ENCODE results near the gene FBXO27.
"Not testable (repeated sequence)": the region's sequence is repeated elsewhere in the genome, so short reads cannot be mapped to it uniquely, and the experiment has no call there.

Gene FBXO27

DNA sequence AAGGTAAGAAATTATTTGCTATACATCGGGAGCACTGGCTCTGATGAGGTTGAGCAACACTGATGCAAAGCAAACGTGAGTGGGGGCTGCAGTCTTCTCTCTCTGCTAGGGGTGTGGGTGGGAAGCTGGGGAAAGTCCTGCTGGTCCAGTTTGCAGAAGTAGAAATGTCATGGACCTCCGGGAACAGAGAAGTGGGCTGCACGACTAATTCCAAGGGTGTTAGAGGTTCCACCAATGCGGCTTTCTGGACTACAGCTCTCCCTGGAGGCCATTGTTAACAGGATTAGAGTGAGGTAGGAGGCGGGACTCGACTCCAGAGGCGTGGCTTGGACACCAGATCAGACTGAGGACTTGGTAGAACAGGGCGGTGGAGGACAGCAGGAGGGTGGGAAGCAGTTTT is 5.7 kb upstream of the FBXO27 start:
- DNase-seq (ENCODE audit: low spot score): peak; percentile 80

DNA sequence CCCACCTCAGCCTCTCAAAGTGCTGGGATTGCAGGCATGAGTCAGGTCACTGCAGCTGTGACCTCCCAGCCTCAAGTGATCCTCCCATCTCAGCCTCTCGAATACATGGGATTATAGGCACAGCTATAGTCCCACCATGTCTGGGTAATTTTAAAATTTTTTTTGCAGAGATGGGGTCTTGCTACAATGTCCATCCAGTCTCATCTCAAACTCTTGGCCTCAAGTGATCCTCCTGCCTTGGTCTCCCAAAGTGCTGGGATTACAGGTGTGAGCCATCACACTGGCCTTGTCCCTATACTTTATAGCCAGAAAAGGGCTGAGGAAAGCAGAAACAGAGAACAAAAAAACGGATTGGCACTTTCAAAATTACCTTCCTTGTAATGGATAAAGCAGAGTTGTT is 4.8 kb upstream of the FBXO27 start:
- DNase-seq (ENCODE audit: low spot score): no peak

DNA sequence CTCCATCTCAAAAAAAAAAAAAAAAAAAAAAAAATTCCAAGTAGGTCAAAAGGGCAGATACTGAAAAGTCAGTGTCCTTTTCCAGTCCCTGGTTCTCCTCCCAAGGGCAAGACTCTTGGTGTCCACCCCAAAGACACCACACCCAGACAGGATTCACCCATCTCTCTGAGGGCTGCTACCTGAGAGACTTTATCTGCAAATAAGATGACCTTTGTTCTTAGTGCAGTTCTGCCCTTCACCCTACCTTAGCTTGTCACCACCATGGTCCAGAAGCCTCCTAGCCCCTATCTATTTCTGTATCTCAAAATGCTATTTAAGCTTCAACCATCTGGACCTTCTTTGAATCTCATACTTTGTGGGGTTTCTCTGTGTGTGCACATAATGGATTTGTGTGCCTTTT is 4.2 kb upstream of the FBXO27 start:
- no peak for DNase-seq (ENCODE audit: low spot score)

DNA sequence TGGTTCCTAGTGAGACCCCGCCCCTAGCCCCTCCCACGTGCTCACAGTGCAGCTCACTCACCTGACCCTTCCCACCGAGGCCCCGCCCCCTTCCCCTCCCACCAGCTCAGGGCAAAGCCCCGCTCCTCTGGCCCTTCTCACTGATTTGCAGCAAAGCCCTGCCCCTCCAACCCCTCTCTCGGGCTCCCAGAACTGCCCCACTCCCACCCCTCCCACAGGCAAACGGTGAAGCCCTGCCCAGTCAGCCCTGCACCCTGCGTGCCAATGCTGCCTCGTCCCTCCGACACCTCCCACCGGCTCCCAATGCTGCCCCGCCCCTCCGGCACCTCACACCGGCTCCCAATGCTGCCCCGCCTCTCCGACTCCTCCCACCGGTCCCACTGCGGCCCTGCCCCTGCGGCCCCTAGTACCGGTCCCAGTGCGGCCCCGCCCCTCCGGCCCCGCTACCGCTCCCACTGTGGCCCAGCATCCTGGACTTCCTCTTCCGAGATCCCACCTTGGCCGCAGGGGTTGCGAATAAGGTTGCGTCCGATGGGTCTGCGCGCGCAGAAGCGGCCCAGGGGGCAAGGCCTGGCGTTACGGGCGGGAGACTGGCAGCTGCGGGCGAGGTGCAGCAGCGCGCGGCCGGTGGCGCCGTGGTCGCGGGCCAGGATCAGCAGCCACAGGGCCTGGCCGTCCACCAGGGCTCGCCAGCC is 834 bp downstream of the FBXO27 start:
- peak; percentile 94 for DNase-seq (ENCODE audit: low spot score)

DNA sequence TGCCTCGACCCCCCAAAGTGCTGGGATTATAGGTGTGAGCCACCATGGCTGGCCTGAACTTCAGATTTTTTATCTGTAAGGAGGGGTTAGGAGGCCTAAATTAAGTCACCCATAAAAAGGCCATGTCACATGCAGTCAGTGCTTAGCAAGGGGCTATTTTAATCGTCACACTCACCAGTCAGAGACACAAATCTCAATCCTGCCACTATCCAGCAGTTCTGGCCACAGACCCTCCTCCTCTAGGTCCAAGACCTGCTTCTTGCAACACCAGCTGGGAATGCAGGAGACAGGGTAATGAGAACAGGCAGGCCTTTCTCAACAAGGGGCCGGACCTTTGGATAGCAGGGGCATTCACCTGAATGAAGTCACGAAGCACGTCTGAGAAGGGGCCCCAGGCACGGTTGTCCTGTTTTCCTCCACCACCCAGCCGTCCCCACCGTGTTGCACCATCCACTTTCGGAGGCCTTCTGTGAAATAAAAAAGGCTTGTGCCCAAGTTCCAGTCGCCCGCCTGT is 1.4 kb downstream of the FBXO27 start:
- no peak for DNase-seq (ENCODE audit: low spot score)

DNA sequence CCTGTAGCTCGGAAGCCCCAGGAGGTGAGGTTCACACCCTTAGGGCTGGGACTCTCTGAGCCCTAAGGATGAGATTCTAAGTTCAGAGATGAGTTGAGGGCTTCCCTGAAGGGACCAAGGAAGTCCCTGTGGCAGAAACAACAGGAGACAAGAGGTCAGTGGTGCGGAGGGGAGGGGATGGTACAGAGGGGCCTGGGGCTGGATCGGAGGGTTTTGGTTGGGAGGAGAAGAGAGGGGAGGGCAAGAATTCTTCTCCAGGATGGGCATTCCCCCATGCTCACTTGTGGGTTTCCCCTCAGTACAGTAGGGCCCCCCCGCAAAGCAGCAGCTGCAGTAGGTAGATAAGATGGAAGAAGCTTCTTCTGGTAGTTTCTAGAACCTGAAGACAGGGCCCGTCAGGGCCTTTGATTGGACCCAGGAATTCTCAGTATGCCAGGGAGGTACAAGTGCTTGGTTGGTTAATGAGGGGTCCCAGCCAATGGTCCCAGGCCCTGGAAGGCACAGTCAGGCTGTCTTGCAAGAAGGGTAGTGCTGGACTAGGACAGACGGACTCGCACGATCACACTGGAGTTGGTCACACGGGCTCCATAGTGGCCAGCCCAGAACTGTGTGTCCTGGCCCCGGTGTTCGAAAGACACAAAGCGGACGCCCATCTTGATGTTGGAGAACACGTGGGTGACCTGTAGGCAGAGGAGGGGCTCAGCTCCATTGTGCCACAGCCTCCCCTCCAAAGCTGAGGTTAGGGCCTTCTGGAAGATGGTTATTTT is 7.3 kb downstream of the FBXO27 start:
- DNase-seq (ENCODE audit: low spot score): no peak

DNA sequence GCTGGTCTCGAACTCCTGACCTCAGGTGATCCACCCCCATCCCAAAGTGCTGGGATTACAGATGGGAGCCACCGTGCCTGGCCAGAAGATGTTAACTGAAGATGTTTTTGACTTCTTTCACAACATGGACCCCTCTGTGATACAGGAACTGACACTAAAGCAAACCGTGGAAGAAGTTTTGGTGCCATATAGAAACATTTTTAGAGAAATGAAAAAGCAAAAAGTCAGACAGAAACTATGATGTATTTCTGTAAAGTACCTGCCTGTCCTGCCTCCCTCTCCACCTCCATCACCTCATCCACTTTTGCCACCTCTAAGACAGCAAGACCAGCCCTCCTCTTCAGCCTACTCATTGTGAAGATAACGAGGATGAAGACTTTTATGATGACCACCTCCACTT is 11.3 kb downstream of the FBXO27 start:
- DNase-seq (ENCODE audit: low spot score): no peak

DNA sequence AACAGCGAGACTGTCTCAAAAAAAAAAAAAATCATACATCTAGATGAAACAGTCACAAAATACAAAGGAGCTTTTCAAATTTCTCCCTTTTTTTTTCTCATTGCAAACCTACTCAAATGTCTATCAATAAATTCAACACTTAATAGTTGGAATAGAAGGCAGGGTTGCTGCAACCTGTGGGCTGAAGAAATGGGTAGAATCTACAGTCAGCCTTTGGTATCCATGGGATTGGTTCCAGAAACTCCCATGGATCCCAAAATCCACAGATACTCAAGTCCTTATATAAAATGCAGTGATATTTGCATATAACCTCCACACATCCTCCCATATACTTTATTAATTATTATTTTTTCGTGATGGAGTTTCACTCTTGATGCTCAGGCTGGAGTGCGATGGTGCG is 14.7 kb downstream of the FBXO27 start:
- DNase-seq (ENCODE audit: low spot score): no peak

DNA sequence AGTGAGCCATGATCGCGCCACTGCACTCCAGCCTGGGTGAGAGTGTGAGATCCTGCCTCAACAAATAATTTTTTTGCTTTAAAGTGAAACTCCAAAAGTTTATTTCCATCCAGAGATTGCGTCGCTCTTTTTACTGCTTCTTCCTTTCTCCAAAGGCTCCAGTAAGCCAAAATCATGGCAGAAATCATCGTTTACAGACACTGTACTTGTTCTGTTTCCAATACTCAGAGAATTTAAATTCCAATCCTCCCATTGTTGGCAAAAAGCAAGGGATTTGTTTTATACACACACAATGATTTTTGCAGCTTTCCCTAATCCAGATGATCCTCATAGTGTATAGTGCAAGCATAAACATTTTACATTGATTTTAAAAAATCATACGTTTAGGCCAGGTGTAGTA is 15.3 kb downstream of the FBXO27 start:
- no peak for DNase-seq (ENCODE audit: low spot score)

DNA sequence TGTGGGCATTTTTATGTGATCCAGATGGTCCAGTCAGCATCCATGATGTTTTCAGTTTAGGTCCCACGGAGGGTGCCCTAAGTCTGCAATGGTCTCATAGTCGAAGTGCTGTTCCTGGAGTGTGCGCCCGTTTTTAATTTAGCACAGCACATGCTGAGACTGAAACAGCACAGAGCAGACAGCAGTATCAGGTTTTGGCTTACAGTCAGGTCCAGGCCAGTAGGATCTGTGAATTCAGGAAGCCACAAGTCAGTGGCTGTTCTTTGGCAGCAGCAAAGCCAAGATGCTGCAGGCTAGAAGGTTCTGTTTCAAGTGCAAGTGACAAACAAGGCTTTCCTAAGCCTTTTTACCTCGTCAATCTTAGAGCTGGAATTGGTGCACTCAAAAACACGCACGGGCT is 18.3 kb downstream of the FBXO27 start:
- DNase-seq (ENCODE audit: low spot score): no peak

DNA sequence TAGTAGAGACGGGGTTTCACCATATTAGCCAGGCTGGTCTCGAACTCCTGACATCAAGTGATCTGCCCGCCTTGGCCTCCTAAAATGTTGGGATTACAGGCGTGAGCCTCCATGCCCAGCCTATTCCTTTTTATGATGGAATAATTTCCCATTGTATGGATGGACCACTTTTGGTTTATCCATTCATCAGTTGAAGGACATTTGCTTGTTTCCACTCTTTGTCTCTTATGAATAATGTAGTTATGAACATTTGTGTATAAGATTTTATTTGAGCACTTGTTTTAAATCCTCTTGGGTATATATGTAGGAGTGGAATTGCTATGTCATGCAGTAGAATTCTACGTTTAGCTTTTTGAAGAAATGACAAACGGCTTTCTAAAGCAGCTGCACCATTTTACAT is 23.3 kb downstream of the FBXO27 start:
- DNase-seq (ENCODE audit: low spot score): no peak

DNA sequence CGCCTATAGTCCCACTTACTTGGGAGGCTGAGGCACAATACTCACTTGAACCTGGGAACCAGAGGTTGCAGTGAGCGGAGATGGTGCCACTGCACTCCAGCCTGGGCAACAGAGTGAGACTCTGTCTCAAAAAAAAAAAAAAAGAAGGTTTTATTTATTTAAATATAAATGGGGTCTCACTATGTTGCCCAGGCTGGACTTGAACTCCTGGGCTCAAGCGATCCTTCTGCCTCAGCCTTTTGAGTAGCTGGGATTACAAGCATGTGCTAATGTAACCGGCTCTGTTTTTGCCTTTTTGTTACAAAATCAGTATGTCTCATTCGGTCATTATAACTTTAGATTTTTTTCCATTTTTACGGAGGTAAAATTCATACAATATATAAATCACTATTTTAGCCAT is 24.2 kb downstream of the FBXO27 start:
- no peak for DNase-seq (ENCODE audit: low spot score)

DNA sequence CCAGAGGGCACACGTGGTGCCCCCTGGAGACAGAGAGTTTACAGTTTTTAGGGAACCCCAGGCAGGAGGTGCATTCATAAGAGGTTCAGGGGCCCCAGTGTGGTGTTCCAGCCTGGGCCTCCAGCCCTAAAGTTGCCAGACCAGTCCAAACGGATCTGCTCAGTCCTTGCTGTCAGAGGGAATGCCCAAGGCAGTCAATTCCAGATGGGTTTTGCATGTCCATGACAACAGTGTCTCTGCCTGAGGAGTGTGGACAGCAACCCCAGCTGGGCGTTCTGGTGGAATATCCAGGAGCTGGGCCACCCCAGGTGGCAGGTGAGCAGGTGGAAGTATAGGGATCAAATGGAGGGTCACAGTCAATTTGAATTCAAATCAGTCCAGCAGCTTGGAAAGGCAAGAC is 25.3 kb downstream of the FBXO27 start:
- no peak for DNase-seq (ENCODE audit: low spot score)

DNA sequence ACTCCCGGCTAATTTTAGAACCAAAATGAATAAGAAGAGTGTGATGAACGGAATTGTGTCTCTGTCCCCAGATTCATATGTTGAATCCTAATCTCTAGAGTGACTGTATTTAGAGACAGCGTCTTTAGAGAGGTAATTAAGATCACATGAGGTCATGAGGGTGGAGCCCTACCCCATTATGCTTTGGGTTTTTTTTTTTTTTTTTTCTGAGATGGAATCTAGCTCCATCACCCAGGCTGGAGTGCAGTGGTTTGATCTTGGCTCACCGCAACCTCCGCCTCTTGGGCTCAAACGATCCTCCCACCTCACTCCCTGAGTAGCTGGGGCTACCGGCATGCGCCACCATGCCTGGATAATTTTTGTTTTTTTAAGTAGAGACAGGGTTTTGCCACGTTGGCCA is 27.9 kb downstream of the FBXO27 start:
- no peak for DNase-seq (ENCODE audit: low spot score)

DNA sequence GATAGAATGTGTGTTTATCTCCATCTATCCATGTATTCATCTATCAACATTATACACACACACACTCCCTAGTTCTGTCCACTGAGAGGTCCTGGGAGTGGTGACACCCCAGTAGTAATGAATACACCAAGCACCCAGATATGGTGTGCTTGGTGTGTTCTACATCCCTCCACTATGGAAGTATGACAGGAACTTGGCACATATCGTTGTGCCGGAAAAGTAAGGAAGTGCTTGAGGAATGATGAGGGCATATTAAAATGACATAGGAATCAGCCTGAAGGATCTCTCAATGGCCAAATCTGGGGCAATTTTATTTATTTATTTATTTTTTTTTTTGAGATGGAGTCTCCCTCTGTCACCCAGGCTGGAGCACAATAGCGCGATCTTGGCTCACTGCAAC is 28.6 kb downstream of the FBXO27 start:
- no peak for DNase-seq (ENCODE audit: low spot score)

DNA sequence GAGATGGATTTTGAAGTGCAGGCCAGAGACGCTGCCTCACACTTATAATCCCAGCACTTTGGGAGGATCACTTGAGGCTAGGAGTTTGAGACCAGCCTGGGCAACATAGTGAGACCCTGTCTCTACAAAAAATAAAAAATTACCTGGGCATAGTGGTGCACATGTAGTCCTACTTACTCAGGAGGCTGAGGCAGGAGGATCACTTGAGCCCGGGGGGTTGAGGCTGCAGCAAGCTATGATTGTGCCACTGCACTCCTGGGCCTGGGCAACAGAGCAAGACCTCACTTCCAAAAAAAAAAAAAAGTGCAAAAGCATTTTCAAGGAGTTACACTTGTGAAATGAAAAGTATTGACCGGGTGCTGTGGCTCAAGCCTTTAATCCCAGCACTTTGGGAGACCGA is 29.2 kb downstream of the FBXO27 start:
- DNase-seq (ENCODE audit: low spot score): no peak

DNA sequence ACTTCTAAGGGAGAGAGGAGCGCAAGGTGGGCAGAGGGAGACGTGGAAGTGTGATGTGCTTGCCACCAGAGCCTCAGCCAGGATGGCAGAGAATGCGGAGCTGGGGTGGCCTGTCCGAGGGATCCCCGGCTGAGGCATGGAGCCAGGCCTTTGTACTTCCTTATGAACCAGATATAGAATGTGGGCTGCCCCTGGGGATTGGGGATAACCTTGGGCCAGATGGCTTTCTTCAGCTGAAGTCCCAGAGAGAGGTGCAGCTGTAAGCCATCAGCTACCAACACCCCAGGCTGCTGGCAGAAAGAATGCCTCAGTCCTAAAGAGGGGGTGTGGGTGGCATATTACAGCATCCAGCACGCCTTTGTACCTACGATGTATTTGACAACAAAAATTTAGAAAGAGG is 31.3 kb downstream of the FBXO27 start:
- no peak for DNase-seq (ENCODE audit: low spot score)

DNA sequence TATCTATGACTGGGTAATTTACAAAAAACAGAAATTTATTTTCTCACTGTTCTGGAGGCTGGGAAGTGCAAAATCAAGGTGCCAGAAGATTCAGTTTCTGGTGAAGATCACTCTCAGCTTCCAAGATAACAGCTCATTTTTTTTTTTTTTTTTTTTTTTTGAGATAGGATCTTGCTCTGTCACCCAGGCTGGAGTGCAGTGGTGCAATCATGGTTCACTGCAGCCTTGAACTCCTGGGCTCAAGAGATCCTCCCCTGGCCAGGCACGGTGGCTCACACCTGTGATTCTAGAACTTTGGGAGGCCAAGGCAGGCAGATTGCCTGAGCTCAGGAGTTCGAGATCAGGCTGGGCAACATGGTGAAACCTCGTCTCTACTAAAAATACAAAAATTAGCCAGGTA is 34.8 kb downstream of the FBXO27 start:
- DNase-seq (ENCODE audit: low spot score): not testable (repeated sequence)

DNA sequence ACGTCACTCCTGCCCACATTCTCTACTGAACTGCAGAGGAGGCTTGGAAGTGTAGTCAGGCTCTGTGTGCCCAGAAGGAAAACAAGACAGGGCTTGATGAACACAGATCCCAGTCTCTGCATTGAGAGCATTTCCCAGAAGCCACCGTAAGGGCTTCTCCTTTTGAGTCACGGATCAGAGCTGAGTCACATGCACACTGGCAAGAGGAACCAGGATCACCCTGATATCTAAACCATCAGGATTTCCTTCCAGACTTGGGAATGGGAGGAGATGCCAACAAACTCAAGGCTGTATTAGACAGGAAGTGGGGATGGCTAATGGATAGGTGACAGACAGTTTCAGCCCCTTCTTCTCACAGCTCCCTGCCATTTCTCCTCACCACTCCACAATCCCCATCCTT is 39.1 kb downstream of the FBXO27 start:
- DNase-seq (ENCODE audit: low spot score): no peak

DNA sequence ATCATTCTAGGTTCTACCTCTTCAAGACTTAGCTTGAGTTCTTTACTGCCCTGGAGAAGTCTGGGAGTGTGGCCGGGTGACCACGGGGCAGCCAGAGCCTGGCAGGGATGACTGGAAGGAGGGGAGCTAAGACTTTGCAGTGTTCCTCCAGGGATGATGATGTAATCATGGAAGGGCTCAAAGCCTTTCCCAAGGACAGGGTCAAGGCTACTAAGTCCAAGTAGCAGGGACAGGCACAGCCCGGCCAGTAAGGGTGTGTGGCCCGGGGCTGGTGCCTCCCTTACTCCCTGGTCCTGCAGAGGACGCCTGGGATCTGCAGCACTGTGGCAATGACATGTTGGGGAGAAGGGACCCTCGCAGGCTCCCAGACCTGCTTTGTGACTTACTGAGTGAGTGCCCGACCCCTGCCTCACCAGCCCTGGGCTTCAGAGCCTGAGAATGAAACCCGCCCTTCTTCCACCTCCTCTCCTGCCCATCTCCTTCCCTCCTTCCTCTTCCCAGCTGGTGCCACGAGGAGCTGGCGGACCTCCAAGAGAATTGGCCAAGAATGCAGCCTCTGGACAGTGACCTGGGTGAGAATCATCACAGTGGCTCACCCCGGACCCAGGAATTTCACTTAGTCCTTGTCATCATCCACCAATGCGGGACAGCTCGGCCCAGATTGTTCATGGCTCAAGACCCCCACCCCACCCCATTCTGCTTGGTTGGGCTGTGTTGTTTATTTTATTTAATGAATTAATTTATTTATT is 41.2 kb downstream of the FBXO27 start:
- DNase-seq (ENCODE audit: low spot score): no peak

DNA sequence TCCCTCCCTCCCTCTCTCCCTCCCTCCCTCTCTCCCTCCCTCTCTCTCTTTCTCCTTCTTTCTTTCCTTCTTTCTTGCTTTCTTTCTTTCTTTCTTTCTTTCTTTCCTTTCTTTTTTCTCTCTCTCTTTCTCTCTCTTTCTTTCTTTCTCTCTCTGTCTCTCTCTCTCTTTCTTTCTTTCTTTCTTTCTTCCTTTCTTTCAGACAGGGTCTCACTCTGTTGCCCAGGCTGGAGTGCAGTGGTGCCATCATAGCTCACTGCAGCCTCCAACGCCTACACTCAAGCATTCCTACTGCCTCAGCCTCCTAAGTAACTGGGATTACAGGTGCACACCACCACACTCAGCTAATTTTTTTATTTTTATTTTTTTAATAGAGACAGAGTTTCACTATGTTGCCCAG is 42.7 kb downstream of the FBXO27 start:
- DNase-seq (ENCODE audit: low spot score): not testable (repeated sequence)

DNA sequence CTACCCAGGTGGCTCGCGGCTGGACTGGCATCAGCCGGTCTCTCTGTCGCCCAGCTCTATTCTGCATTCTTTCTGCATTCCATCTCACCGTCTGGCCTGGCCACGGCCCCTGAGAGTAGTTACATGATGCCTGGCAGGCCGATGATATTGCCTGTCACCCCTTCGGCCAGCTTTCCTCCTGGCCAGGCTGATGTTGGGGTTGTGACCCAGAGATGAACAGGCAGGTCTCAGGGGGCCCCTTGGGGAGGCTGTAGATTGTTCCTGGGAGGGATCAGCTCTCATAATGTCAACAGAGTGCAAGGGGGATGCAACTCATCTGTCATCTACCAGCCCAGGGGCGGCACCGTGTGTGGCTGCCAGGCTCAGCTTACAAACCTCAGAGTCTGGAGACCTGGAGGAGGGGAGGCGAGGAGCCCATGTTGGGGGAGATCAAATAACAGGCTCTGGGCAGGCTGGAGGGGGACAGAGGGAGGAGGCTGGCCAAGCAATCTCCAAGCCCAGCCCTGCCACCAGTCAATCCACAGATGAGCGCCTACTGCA is 43.2 kb downstream of the FBXO27 start:
- no peak for DNase-seq (ENCODE audit: low spot score)

DNA sequence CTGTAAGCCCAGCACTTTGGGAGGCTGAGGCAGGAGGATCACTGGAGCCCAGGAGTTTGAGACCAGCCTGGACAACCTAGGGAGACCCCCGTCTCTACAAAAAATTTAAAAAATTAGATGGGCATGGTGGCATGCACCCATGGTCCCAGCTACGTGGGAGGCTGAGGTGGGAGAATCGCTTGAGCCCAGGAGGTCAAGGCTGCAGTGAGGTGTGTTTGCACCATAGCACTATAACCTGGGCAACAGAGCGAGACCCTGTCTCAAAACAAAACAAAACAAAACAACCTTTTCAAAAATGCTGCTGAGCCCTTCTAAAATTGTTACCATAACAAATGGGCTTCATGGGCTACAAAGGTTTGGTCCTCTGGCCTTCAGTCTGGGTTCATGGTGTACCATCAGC is 43.7 kb downstream of the FBXO27 start:
- not testable (repeated sequence) for DNase-seq (ENCODE audit: low spot score)

Measured in HuH-7 (cell line).